IgD-negative memory B cell (primary cell): ENCODE measurements around the gene NARS2. TPM values are rescaled to one million over a fixed set of nuclear protein-coding genes. Genes with fewer than 3 reads are reported as not detected.
A peak's percentile ranks its signal among the peaks of the same experiment; 100 is the strongest.
"Not testable (repeated sequence)": the region's sequence is repeated elsewhere in the genome, so short reads cannot be mapped to it uniquely, and the experiment has no call there.

Experiments used
- H3K27ac Mint-ChIP-seq, 3 donors: one replicate each; pipeline ENCODE4 v1.8.0; 2020 to 2022; ENCODE audit warnings: mild to moderate bottlenecking in 3 of 3, mixed read lengths in 3 of 3, moderate library complexity in 1 of 3
- H3K27me3 Mint-ChIP-seq: one replicate; pipeline ENCODE4 v1.8.0; 2021; ENCODE audit warnings: mixed read lengths
- H3K36me3 Mint-ChIP-seq: one replicate; pipeline ENCODE4 v1.8.0; 2020; ENCODE audit warnings: mild to moderate bottlenecking, mixed read lengths
- H3K4me1 Mint-ChIP-seq, 3 donors: one replicate each; pipeline ENCODE4 v1.8.0; 2020 to 2022; ENCODE audit warnings: mixed read lengths in 3 of 3, mild to moderate bottlenecking in 1 of 3
- H3K4me3 Mint-ChIP-seq, 4 donors: one replicate each; pipeline ENCODE4 v1.8.0; 2020 to 2022; ENCODE audit warnings: mild to moderate bottlenecking in 4 of 4, mixed read lengths in 4 of 4, moderate library complexity in 3 of 4
- H3K9me3 Mint-ChIP-seq, 3 donors: one replicate each; pipeline ENCODE4 v1.8.0; 2020 to 2021; ENCODE audit warnings: mixed read lengths in 3 of 3, mild to moderate bottlenecking in 1 of 3
- polyA plus RNA-seq: library from polyadenylated mRNA; unstranded; fragments of 300-500 nt; fragmentation: Illumina TruSeq; gene quantifications from one replicate; pipeline ENCODE4 v1.2.3, GENCODE V29; 2021

NARS2 gene
- polyA plus RNA-seq, 1 donor from 2014 or later = 13.5 TPM

DNA sequence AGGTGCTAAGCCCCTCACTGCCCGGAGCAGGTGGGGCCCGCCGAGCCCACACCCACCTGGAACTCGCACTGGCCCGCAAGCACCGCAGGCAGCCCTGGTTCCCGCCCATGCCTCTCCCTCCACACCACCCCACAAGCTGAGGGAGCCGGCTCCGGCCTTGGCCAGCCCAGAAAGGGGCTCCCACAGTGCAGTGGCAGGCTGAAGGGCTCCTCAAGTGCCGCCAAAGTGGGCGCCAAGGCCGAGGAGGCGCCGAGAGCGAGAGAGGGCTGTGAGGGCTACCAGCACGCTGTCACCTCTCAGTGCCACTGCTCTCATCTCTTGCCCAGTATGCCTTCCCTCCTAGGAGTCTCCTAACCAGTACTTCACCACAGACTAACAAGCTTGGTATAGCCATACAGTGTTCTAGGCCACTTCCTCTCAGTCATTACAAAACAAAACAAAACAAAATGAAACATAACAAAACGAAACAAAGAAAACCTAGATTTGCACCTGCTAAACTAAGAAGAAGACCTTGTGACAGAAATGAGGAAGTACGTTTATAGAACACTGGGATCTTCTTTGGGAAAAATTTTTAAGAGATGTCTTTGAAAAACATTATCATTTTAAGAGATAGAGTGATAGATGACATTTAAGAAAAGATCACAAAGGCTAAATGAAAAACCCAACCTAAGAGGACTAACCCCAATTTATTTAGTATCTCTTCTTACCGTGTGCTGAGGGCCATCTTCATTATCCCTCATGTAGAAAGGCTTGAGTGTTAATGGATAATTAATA, 109.3 kb downstream of the NARS2 start:
- H3K36me3 Mint-ChIP-seq = peaks cover 4% of the 10 kb centered on the region
- H3K27me3 Mint-ChIP-seq = no peaks in the 10 kb centered on the region
- peak overlapping the region; percentile 78 to 97 (median 89) for H3K27ac Mint-ChIP-seq
- peak overlapping the region; percentile 30 to 80 (median 64) for H3K4me3 Mint-ChIP-seq
- peaks cover 28 to 42% (median 38%) of the 10 kb centered on the region in 3 donors for H3K4me1 Mint-ChIP-seq
- no peaks in the 10 kb centered on the region for H3K9me3 Mint-ChIP-seq

DNA sequence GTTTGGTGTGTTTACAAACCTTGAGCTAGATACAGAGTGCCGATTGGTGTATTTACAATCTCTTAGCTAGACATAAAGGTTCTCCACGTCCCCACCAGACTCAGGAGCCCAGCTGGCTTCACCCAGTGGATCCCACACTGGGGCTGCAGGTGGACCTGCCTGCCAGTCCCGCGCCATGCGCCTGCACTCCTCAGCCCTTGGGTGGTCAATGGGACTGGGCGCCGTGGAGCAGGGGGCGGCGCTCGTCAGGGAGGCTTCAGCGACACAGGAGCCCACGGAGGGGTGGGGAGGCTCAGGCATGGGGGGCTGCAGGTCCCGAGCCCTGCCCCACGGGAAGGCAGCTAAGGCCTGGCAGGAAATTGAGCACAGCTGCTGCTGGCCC, 109.9 kb downstream of the NARS2 start:
- H3K27me3 Mint-ChIP-seq, H3K36me3 Mint-ChIP-seq, H3K9me3 Mint-ChIP-seq: not testable (repeated sequence)
- H3K27ac Mint-ChIP-seq = peak overlapping the region; percentile 34 to 97 (median 89)
- peak overlapping the region in 2 of 4 donors; percentile 69 to 70 for H3K4me3 Mint-ChIP-seq
- H3K4me1 Mint-ChIP-seq = peaks cover 31 to 38% (median 35%) of the 10 kb centered on the region in 3 donors

DNA sequence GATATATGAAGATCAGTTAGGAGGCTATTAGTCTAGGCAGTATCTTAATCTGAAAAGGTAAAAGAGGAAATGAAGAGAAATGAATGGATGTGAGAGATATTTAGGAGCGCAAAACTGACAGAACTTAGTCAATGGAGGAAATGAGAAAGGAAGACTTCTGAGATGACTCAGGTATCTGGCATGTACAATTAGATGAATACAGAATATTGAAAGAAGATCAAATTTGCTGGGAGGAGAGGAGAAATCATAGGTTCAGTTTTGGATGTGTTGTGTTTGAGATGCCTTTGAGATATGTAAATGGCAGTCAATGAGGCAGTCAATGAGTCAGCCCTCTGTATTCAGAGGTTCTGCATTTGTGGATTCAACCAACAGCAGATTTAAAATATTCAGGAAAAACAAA, 114.2 kb downstream of the NARS2 start:
- Mint-ChIP-seq H3K27ac (peak overlapping the region in 1 of 3 donors; percentile 9), H3K9me3 (peaks cover 0 to 5% (median 3%) of the 10 kb centered on the region in 3 donors), H3K27me3 (no peaks in the 10 kb centered on the region), H3K4me3 (no peak overlapping the region), H3K4me1 (peaks cover 24 to 29% (median 27%) of the 10 kb centered on the region in 3 donors), H3K36me3 (peaks cover 17% of the 10 kb centered on the region)

DNA sequence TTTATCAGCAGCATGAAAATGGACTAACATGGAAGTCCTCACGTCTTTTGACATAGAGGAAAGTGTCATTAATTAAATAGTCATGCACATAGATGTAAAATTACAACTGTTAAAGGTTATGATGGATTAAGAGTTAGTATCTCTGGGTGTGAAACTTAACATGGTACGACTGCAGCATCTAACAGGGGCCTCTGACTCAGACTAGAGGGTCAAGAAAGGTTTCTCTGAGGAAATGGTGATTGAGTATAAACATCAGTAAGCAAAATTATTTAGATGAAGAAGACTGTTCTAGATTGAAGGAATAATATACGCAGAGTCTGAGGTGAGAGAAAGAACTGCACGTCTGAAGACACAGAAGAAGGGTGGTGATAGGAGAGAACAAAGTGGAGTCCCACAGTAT, 114.9 kb downstream of the NARS2 start:
- H3K27me3 Mint-ChIP-seq = no peaks in the 10 kb centered on the region
- H3K27ac Mint-ChIP-seq = peak overlapping the region in 1 of 3 donors; percentile 9
- H3K36me3 Mint-ChIP-seq = peaks cover 17% of the 10 kb centered on the region
- H3K4me3 Mint-ChIP-seq = no peak overlapping the region
- peaks cover 21 to 26% (median 24%) of the 10 kb centered on the region in 3 donors for H3K4me1 Mint-ChIP-seq
- peaks cover 0 to 5% (median 5%) of the 10 kb centered on the region in 3 donors for H3K9me3 Mint-ChIP-seq

GRCh38 chr11:78457448-78457847, 117.2 kb downstream of the NARS2 start:
- H3K27me3 Mint-ChIP-seq = no peaks in the 10 kb centered on the region
- H3K4me3 Mint-ChIP-seq = no peak overlapping the region
- H3K27ac Mint-ChIP-seq = peak overlapping the region in 1 of 3 donors; percentile 44
- peaks cover 19% of the 10 kb centered on the region for H3K36me3 Mint-ChIP-seq
- peaks cover 0 to 5% (median 5%) of the 10 kb centered on the region in 3 donors for H3K9me3 Mint-ChIP-seq
- peaks cover 17 to 27% (median 27%) of the 10 kb centered on the region in 3 donors for H3K4me1 Mint-ChIP-seq

GRCh38 chr11:78453140-78453935, 121.3 kb downstream of the NARS2 start:
- Mint-ChIP-seq H3K27ac (peak overlapping the region in 1 of 3 donors; percentile 50), H3K4me1 (peaks cover 15 to 25% (median 24%) of the 10 kb centered on the region in 3 donors), H3K9me3 (peaks cover 0 to 2% (median 0%) of the 10 kb centered on the region in 3 donors), H3K27me3 (no peaks in the 10 kb centered on the region), H3K4me3 (no peak overlapping the region), H3K36me3 (peaks cover 11% of the 10 kb centered on the region)

DNA sequence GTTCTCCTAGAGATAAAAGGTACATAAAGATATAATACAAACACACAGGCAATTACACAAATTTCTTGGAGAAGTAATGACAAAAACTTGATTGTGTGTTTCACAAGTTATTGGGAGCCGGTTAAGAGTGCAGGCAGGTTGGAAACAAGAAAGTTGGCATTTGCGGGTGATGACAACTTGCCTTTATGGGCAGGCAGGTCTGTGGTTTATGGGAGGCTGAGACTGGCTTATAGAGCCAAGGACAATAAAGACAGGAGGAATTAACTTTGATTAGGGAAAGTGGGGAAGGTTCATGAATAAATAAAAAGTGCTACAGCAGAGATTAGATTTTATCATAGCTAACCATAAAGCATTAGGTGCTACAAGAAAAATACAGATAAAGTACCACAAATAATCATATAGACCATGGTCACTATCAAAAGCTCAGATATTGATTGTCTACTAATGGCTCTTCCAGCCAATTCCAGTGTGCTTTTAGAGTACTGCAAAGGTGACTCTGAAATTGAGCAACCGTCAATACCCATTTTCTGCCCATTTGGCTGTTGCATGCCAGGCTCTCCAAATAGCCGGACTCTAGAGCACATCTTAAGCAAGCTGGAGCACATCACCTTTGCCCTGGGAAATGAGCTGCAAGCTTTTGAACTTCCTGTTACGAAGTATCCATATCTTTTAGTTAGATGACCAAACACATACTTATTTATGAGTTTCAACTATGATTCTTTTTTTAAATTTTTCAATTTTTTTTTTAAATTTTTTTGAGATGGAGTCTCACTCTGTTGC, 123.1 kb downstream of the NARS2 start:
- Mint-ChIP-seq H3K27ac (peak overlapping the region in 2 of 3 donors; percentile 46 to 87), H3K36me3 (peaks cover 10% of the 10 kb centered on the region), H3K9me3 (peaks cover 0 to 2% (median 0%) of the 10 kb centered on the region in 3 donors), H3K4me1 (peaks cover 16 to 21% (median 19%) of the 10 kb centered on the region in 3 donors), H3K27me3 (no peaks in the 10 kb centered on the region), H3K4me3 (no peak overlapping the region)

- H3K27ac Mint-ChIP-seq = peak overlapping the region; percentile 46 to 87 (median 64)
- peak overlapping the region in 1 of 4 donors; percentile 55 for H3K4me3 Mint-ChIP-seq
- peaks cover 8% of the 10 kb centered on the region for H3K36me3 Mint-ChIP-seq
- peaks cover 16 to 19% (median 18%) of the 10 kb centered on the region in 3 donors for H3K4me1 Mint-ChIP-seq
- H3K27me3 Mint-ChIP-seq = no peaks in the 10 kb centered on the region
- H3K9me3 Mint-ChIP-seq = peaks cover 0 to 2% (median 0%) of the 10 kb centered on the region in 3 donors
Observed at GRCh38 chr11:78450866-78451265, 123.8 kb downstream of the NARS2 start.

DNA sequence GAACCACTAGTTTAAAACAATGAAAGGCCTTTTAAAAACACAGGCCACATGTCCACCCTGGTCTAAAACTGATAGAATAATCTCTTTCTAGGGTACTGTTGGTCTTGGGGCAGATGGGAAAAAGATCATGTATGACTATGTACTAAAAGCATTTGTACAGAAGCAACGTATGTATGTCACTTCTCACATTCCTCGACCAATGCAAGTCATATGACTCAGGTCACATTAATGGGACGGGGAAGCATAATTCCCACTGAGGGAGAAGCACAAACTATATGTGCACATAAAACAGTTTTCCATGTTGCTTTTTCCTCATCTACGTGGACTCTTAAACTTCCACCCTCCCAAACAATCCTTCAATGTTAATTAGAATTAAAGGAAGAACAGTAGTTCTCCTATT, 124.8 kb downstream of the NARS2 start:
- no peak overlapping the region for H3K4me3 Mint-ChIP-seq
- H3K36me3 Mint-ChIP-seq = peaks cover 6% of the 10 kb centered on the region
- no peaks in the 10 kb centered on the region for H3K9me3 Mint-ChIP-seq
- H3K27me3 Mint-ChIP-seq = no peaks in the 10 kb centered on the region
- H3K27ac Mint-ChIP-seq = no peak overlapping the region
- peaks cover 16 to 19% (median 18%) of the 10 kb centered on the region in 3 donors for H3K4me1 Mint-ChIP-seq

DNA sequence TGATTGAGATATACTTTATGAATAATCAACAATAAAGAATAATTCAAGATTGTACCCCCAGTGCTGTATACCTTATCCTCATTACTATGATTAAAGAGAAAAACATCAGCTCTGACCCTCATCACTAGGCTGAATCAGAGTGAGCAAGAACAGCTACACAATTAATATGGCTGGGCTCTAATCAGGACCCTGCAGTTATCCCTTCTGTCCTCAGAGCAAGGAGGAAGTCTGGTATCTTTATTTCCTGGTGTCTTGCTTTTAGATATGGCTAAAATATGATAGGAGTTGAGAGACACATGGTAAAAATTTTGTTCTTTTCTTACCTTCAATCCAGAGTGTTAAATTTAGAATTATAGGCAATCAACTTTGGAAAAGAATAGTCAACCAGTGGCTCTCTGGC, 128.5 kb downstream of the NARS2 start:
- Mint-ChIP-seq H3K27ac (no peak overlapping the region), H3K36me3 (peaks cover 9% of the 10 kb centered on the region), H3K9me3 (no peaks in the 10 kb centered on the region), H3K4me3 (no peak overlapping the region), H3K4me1 (peaks cover 5 to 12% (median 7%) of the 10 kb centered on the region in 3 donors), H3K27me3 (no peaks in the 10 kb centered on the region)

- Mint-ChIP-seq H3K4me3 (no peak overlapping the region), H3K27ac (no peak overlapping the region), H3K4me1 (peaks cover 0 to 12% (median 2%) of the 10 kb centered on the region in 3 donors), H3K9me3 (no peaks in the 10 kb centered on the region), H3K27me3 (no peaks in the 10 kb centered on the region), H3K36me3 (peaks cover 9% of the 10 kb centered on the region)
Observed at GRCh38 chr11:78444726-78445125, 129.9 kb downstream of the NARS2 start.

DNA sequence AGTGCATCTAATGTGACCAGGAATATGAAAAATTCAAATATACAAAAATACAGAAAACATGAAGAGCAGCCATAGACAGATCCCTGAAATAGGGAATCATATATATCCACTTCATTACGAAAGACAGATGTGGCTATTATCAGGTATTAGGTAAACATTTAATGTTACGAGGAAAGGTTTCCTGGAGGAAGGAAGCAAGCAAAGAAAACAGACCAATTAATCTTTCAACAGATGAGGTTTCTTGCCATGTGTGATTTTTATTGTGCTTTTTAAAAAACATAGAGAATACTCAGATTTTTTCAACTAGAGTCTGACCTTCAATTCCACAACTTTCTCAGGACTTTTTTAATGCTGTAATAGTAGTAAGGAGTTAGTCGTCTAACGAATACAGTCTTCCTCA, 132.7 kb downstream of the NARS2 start:
- Mint-ChIP-seq H3K4me1 (peaks cover 10 to 18% (median 15%) of the 10 kb centered on the region in 3 donors), H3K4me3 (no peak overlapping the region)

DNA sequence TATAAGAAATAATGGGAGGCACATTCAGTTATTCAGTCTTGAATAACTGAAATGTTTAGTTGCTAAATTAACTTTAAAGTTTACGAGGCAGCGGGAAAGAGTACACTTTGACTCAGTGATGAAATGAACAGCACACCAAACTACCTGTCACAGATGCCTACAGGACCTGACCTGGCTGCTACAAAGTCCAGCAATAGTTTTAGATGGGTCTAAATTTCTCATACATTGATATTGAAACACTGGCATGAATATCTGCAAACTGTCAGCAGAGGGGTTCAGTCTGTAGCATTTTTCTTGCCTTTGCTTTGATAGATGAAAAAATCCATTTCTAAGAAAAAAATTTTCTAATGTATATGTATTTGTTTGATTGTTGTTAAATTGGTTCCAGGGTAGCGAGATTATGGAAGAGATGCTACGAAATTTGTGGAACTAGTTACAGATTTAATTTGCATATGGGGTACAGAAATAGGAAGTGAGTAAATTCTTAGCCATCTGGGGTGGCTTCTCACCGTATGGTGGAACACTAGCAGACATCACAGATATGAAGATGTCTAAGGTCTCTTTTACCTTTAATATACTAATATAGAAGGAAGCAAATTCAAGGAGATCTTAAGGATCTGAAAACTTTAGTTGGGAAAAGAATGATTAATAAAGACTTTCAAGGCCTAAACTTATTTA, 136.2 kb downstream of the NARS2 start:
- H3K27ac Mint-ChIP-seq = peak overlapping the region; percentile 23 to 71 (median 28)

More for the DNA sequence above, 132.7 kb downstream of the NARS2 start:
- Mint-ChIP-seq H3K27ac (no peak overlapping the region), H3K9me3 (no peaks in the 10 kb centered on the region), H3K36me3 (peaks cover 7% of the 10 kb centered on the region), H3K27me3 (no peaks in the 10 kb centered on the region)

GRCh38 chr11:78432956-78433355, 141.7 kb downstream of the NARS2 start:
- Mint-ChIP-seq H3K9me3 (no peaks in the 10 kb centered on the region), H3K4me3 (peak overlapping the region in 1 of 4 donors; percentile 21), H3K4me1 (peaks cover 18 to 24% (median 22%) of the 10 kb centered on the region in 3 donors), H3K27me3 (no peaks in the 10 kb centered on the region), H3K27ac (peak overlapping the region in 1 of 3 donors; percentile 18), H3K36me3 (peaks cover 2% of the 10 kb centered on the region)

More for the DNA sequence above, 136.2 kb downstream of the NARS2 start:
- H3K36me3 Mint-ChIP-seq = peaks cover 9% of the 10 kb centered on the region
- H3K27me3 Mint-ChIP-seq = no peaks in the 10 kb centered on the region
- H3K4me1 Mint-ChIP-seq = peaks cover 10 to 18% (median 15%) of the 10 kb centered on the region in 3 donors
- peak overlapping the region in 2 of 4 donors; percentile 58 to 84 for H3K4me3 Mint-ChIP-seq
- no peaks in the 10 kb centered on the region for H3K9me3 Mint-ChIP-seq
